ENCODE data around the gene IL10RB.

GRCh38 chr21:33302055-33302454 is 35.9 kb downstream of the IL10RB start:
- TF ChIP-seq CTCF (conservative IDR thresholded peaks at IDR 0.05) = no peak
- TF ChIP-seq ZFX (IDR thresholded peaks at IDR 0.05) = no peak
